GM12878 (cell line): ENCODE results near the gene LGMN. TPM values are rescaled to one million over a fixed set of nuclear protein-coding genes. Genes with fewer than 3 reads are reported as not detected.

Experiments used
- ATAC-seq: fragments of 200-7000 bp; cut with Tn5 transposase; 3 replicates; pipeline ENCODE4 v1.9.1; 2020; ENCODE audit warnings: mild to moderate bottlenecking, moderate library complexity
- BruUV-seq: library from RNA; stranded (reverse); fragments of 400-500 nt; replicated peaks from 2 replicates; lab custom pipeline; 2021; lab: Mats Ljungman, UMichigan
- CTCF ChIA-PET: fragments of 300-600 bp; sonication (Branson Sonifier 250); formaldehyde crosslinking; extraction: SDS; loops from one replicate; lab custom pipeline; 2021; ENCODE audit warnings: inconsistent platforms; lab: Yijun Ruan, JAX
- POLR2A ChIA-PET: fragments of 350-600 bp; formaldehyde crosslinking; extraction: SDS; loops from one replicate; lab custom pipeline; 2021; ENCODE audit warnings: inconsistent platforms; lab: Charles Lee
- RAD21 ChIA-PET: fragments of 300-600 bp; sonication (Branson Sonifier 250); formaldehyde crosslinking; loops from one replicate; lab custom pipeline; 2023; ENCODE audit warnings: antibody characterized with exemption; ENCODE audit not compliant: unreplicated experiment; lab: Charles Lee
- SMC1A ChIA-PET: fragments of 300-600 bp; sonication (Branson Sonifier 250); formaldehyde crosslinking; loops from one replicate; lab custom pipeline; 2023; ENCODE audit not compliant: unreplicated experiment, uncharacterized antibody; lab: Charles Lee
- DNase-seq: peaks from one replicate; pipeline ENCODE4 v3.0.0-alpha.2; 2011; ENCODE audit warnings: low read depth, low spot score
- FAIRE-seq: peaks from 3 replicates; lab custom pipeline; 2011; peaks lifted over from hg19 to GRCh38; lab: Jason Lieb, UNC
- H2AFZ ChIP-seq: 2 replicates; pipeline ENCODE4 v1.6.0; 2011; ENCODE audit warnings: low read depth, low read length, control low read depth; ENCODE audit not compliant: control insufficient read depth
- H3K27ac ChIP-seq: 2 replicates; pipeline ENCODE4 v1.5.1; 2011; ENCODE audit warnings: control low read depth; ENCODE audit not compliant: control insufficient read depth, insufficient read depth
- H3K27me3 ChIP-seq, 2 experiments: replicated peaks in 1 of 2; 2 replicates each; pipeline versions ENCODE4 v1.6.0 to v1.6.1; 2011; ENCODE audit warnings: low read length in 1 of 2; ENCODE audit not compliant: control insufficient read depth in 2 of 2, insufficient read depth in 2 of 2
- H3K36me3 ChIP-seq, 2 experiments: 2 replicates each; pipeline ENCODE4 v1.5.1; 2011; ENCODE audit warnings: low read length in 1 of 2; ENCODE audit not compliant: control insufficient read depth in 2 of 2, insufficient read depth in 2 of 2
- H3K4me1 ChIP-seq: 2 replicates; pipeline ENCODE4 v1.6.1; 2011; ENCODE audit warnings: mild to moderate bottlenecking, low read length, moderate library complexity, mixed read lengths; ENCODE audit not compliant: control insufficient read depth, insufficient read depth
- H3K4me2 ChIP-seq: 2 replicates; pipeline ENCODE4 v1.6.0; 2011; ENCODE audit warnings: control low read depth; ENCODE audit not compliant: control insufficient read depth, insufficient read depth
- H3K4me3 ChIP-seq: fragments of 200-600 bp; sonication (generic); 2 replicates; pipeline ENCODE4 v1.5.1; 2016
- H3K79me2 ChIP-seq: 2 replicates; pipeline ENCODE4 v1.6.0; 2011; ENCODE audit warnings: low read length; ENCODE audit not compliant: control insufficient read depth, insufficient read depth
- H3K9ac ChIP-seq: 2 replicates; pipeline ENCODE4 v1.8.0; 2011; ENCODE audit warnings: low read length, control low read depth, mixed read lengths; ENCODE audit not compliant: control insufficient read depth, insufficient read depth
- H3K9me3 ChIP-seq: replicated peaks from 3 replicates; pipeline ENCODE4 v1.5.1; 2011; ENCODE audit warnings: mild to moderate bottlenecking, low read length; ENCODE audit not compliant: control insufficient read depth, insufficient read depth
- H4K20me1 ChIP-seq: 2 replicates; pipeline ENCODE4 v1.6.0; 2011; ENCODE audit not compliant: control insufficient read depth, insufficient read depth
- BMI1 ChIP-seq: fragments of 450-650 bp; IDR thresholded peaks from 2 replicates; pipeline ENCODE4 v1.6.1; 2016; ENCODE audit warnings: mild to moderate bottlenecking, moderate library complexity, borderline replicate concordance
- ZNF687 ChIP-seq: fragments of 450-650 bp; IDR thresholded peaks from 2 replicates; pipeline ENCODE4 v1.6.1; 2017; ENCODE audit warnings: mild to moderate bottlenecking, moderate library complexity
- WGBS: methylation state at CpG from one replicate; pipeline ENCODE4 v1.1.6; 2016; ENCODE audit warnings: low lambda C conversion rate; ENCODE audit not compliant: insufficient replicate concordance, insufficient coverage; ENCODE audit errors: missing lambda C conversion rate; 5-methylcytosine and 5-hydroxymethylcytosine counted together
- in situ Hi-C: fragments of 300-500 bp; cut with MboI; formaldehyde crosslinking; loops from 9 replicates; pipeline ENCODE4 v1.14.3; 2018; ENCODE audit warnings: mixed read lengths
- intact Hi-C: fragments of 100-400 bp; cut with micrococcal nuclease; formaldehyde crosslinking; loops from one replicate; pipeline ENCODE4 v1.14.2; 2022; ENCODE audit not compliant: unreplicated experiment
- polyA plus RNA-seq, 11 experiments: library from polyadenylated mRNA; depleted of rRNA in 4 of 11; unstranded in 6 of 11; stranded (reverse) in 5 of 11; fragments of >200 nt; fragmentation: Nextera tagmentation in 4 of 11; fragmentation: Illumina TruSeq in 1 of 11; extraction: Ambion mirVana in 4 of 11; extraction: Trizol in 1 of 11; gene quantifications; 1 replicate in 1 of 11; 2 replicates in 10 of 11; pipeline versions ENCODE4 v1.2.1 to v1.2.3, GENCODE V29; 2011 to 2016; ENCODE audit warnings: inconsistent platforms in 2 of 11, missing spikeins in 2 of 11, low read depth in 1 of 11
- total RNA-seq, 4 experiments: library from RNA; depleted of rRNA in 3 of 4; stranded (reverse); fragments of >200 nt in 3 of 4; fragmentation: Illumina TruSeq in 1 of 4; extraction: Trizol in 1 of 4; gene quantifications; 2 replicates each; pipeline versions ENCODE4 v1.2.1 to v1.2.3, GENCODE V29; 2013 to 2021

LGMN gene
- total and polyA plus RNA-seq, 10 of the 15 experiments (the other 5 are each of a cell fraction or from before 2014, with no cell fraction given): 0.71 to 192 (median 3.9) TPM

- RAD21 ChIA-PET: interaction anchor here (0.8 to 3.2 kb wide), 6 partner anchors 12 to 37 kb away, joined by 3 to 21 read pairs (median 10); no protein-coding TSS in a partner anchor
- FAIRE-seq (no peak), ATAC-seq (peak; percentile 25), DNase-seq (no peak)
- H4K20me1 ChIP-seq: no peaks in the 10 kb centered on the region; the same call in 1 of the 2 replicates
- 50% methylated on average over 4 of the region's 4 CpGs for WGBS
- SMC1A ChIA-PET: interaction anchor here (1.0 to 5.9 kb wide), 11 partner anchors 8 to 68 kb away, joined by 3 to 67 read pairs (median 12); no protein-coding TSS in a partner anchor
- H3K9me3 ChIP-seq: peaks cover 10% of the 10 kb centered on the region
- TF ChIP-seq ZNF687 (no peak), BMI1 (peak; percentile 66; the same call in 1 of the 2 replicates)
- H3K4me1 ChIP-seq: peaks cover 31% of the 10 kb centered on the region
- H3K36me3 ChIP-seq: no peaks in the 10 kb centered on the region
- CTCF ChIA-PET: interaction anchor here (0.9 to 2.8 kb wide), 11 partner anchors 8 to 39 kb away, joined by 3 to 11 read pairs (median 5); no protein-coding TSS in a partner anchor
- intact Hi-C loops: no loop called here
- H2AFZ ChIP-seq: no peak overlapping the region
- no peak overlapping the region for H3K9ac ChIP-seq
- in situ Hi-C loops: loop anchor here (25.0 kb wide), 2 partner anchors 1210 to 1390 kb away; no protein-coding TSS in a partner anchor
- no peak overlapping the region for H3K4me3 ChIP-seq
- POLR2A ChIA-PET: interaction anchor here (0.5 to 1.7 kb wide), 9 partner anchors 10 to 320 kb away, joined by 3 to 9 read pairs (median 4); no protein-coding TSS in a partner anchor
- peaks cover 2% of the 10 kb centered on the region for H3K79me2 ChIP-seq
- no peak overlapping the region for H3K4me2 ChIP-seq
- no peak overlapping the region for H3K27ac ChIP-seq
- no TSS peak for BruUV-seq
- no peaks in the 10 kb centered on the region for H3K27me3 ChIP-seq
These were observed 3.4 kb upstream of the LGMN start for GRCh38 chr14:92751819-92752218.
